ENCODE data around the gene CXCL1. TPM values are rescaled to one million over a fixed set of nuclear protein-coding genes. Genes with fewer than 3 reads are reported as not detected.
"Not testable (repeated sequence)": the region's sequence is repeated elsewhere in the genome, so short reads cannot be mapped to it uniquely, and the experiment has no call there.

The CXCL1 gene
- total RNA-seq, 4 donors from 2014 or later: 1.8 to 9.1 (median 3.4) TPM; not detected in 1

DNA sequence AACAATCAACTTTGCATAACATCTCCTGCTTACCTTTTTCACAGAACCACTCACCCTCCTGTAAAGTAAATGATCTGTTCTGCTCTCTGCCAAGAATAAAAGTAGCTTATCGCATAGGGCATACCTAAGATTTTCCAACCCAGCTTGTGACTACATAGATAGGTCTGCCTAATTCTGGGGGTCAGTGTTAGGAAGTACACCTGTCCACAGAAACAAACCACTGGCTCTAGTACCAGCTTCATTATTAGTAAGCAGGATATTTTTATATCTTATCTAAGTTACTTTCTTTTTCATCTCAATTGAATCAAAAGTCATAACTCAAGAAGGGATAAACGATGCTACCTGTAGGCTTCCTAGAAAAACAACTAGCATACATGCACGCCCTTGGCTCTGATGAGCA is 23.8 kb downstream of the CXCL1 start:
- H3K9me3 ChIP-seq: no peaks in the 10 kb centered on the region
- intact Hi-C loops (cut with DNase I): no loop called here
- H3K27ac ChIP-seq (replicated peaks in 1 of 4): no peak overlapping the region
- H3K27me3 ChIP-seq: no peaks in the 10 kb centered on the region
- no peak overlapping the region for H3K4me3 ChIP-seq
- TF ChIP-seq EP300 (IDR thresholded peaks at IDR 0.05): no peak
- no peak for TF ChIP-seq POLR2A (IDR thresholded peaks at IDR 0.05; ENCODE audit: low read depth)
- TF ChIP-seq POLR2AphosphoS5 (IDR thresholded peaks at IDR 0.05): no peak
- 82% methylated on average over 3 of the region's 3 CpGs for WGBS
- DNase-seq (ENCODE audit: extremely low spot score): no peak
- H3K4me1 ChIP-seq: no peaks in the 10 kb centered on the region
- H3K36me3 ChIP-seq: no peaks in the 10 kb centered on the region

- no peak for DNase-seq (ENCODE audit: extremely low spot score)
- Histone ChIP-seq H3K36me3 (no peaks in the 10 kb centered on the region), H3K9me3 (no peaks in the 10 kb centered on the region), H3K4me1 (no peaks in the 10 kb centered on the region), H3K27ac (replicated peaks in 1 of 4) (no peak overlapping the region), H3K27me3 (no peaks in the 10 kb centered on the region), H3K4me3 (no peak overlapping the region)
- intact Hi-C loops (cut with DNase I): no loop called here
- 76% methylated on average over 2 of the region's 2 CpGs for WGBS
- no peak for TF ChIP-seq POLR2AphosphoS5 (IDR thresholded peaks at IDR 0.05)
- TF ChIP-seq EP300 (IDR thresholded peaks at IDR 0.05): no peak
These were observed 24.8 kb downstream of the CXCL1 start for GRCh38 chr4:73894001-73894400.

GRCh38 chr4:73895201-73896175 is 26.3 kb downstream of the CXCL1 start:
- TF ChIP-seq, protein P1, sequence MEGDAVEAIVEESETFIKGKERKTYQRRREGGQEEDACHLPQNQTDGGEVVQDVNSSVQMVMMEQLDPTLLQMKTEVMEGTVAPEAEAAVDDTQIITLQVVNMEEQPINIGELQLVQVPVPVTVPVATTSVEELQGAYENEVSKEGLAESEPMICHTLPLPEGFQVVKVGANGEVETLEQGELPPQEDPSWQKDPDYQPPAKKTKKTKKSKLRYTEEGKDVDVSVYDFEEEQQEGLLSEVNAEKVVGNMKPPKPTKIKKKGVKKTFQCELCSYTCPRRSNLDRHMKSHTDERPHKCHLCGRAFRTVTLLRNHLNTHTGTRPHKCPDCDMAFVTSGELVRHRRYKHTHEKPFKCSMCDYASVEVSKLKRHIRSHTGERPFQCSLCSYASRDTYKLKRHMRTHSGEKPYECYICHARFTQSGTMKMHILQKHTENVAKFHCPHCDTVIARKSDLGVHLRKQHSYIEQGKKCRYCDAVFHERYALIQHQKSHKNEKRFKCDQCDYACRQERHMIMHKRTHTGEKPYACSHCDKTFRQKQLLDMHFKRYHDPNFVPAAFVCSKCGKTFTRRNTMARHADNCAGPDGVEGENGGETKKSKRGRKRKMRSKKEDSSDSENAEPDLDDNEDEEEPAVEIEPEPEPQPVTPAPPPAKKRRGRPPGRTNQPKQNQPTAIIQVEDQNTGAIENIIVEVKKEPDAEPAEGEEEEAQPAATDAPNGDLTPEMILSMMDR (IDR thresholded peaks at IDR 0.05): no peak
- no peak for TF ChIP-seq POLR2AphosphoS5 (IDR thresholded peaks at IDR 0.05)
- TF ChIP-seq POLR2A (IDR thresholded peaks at IDR 0.05; ENCODE audit: low read depth): no peak
- no peak for TF ChIP-seq EP300 (IDR thresholded peaks at IDR 0.05)

GRCh38 chr4:73896416-73896815 is 27.2 kb downstream of the CXCL1 start:
- H3K27ac ChIP-seq (replicated peaks in 1 of 4): no peak overlapping the region
- no peak overlapping the region for H3K4me3 ChIP-seq
- TF ChIP-seq POLR2A (IDR thresholded peaks at IDR 0.05; ENCODE audit: low read depth): no peak
- no peak for TF ChIP-seq EP300 (IDR thresholded peaks at IDR 0.05)
- TF ChIP-seq, protein P1 (IDR thresholded peaks at IDR 0.05): no peak
- no peak for TF ChIP-seq POLR2AphosphoS5 (IDR thresholded peaks at IDR 0.05)
- intact Hi-C loops (cut with DNase I): no loop called here
- no peak for DNase-seq (ENCODE audit: extremely low spot score)
- no peaks in the 10 kb centered on the region for H3K36me3 ChIP-seq
- no peaks in the 10 kb centered on the region for H3K27me3 ChIP-seq
- H3K9me3 ChIP-seq: no peaks in the 10 kb centered on the region
- 96% methylated on average over 2 of the region's 2 CpGs for WGBS
- H3K4me1 ChIP-seq: no peaks in the 10 kb centered on the region

More at GRCh38 chr4:73895201-73896175, 26.3 kb downstream of the CXCL1 start:
- DNase-seq (ENCODE audit: extremely low spot score): no peak
- intact Hi-C loops (cut with DNase I): no loop called here
- no peak overlapping the region for H3K27ac ChIP-seq (replicated peaks in 1 of 4)
- H3K4me3 ChIP-seq: no peak overlapping the region
- WGBS: 66% methylated on average over 9 of the region's 9 CpGs
- H3K27me3 ChIP-seq: no peaks in the 10 kb centered on the region
- no peaks in the 10 kb centered on the region for H3K9me3 ChIP-seq
- no peaks in the 10 kb centered on the region for H3K36me3 ChIP-seq
- H3K4me1 ChIP-seq: no peaks in the 10 kb centered on the region

DNA sequence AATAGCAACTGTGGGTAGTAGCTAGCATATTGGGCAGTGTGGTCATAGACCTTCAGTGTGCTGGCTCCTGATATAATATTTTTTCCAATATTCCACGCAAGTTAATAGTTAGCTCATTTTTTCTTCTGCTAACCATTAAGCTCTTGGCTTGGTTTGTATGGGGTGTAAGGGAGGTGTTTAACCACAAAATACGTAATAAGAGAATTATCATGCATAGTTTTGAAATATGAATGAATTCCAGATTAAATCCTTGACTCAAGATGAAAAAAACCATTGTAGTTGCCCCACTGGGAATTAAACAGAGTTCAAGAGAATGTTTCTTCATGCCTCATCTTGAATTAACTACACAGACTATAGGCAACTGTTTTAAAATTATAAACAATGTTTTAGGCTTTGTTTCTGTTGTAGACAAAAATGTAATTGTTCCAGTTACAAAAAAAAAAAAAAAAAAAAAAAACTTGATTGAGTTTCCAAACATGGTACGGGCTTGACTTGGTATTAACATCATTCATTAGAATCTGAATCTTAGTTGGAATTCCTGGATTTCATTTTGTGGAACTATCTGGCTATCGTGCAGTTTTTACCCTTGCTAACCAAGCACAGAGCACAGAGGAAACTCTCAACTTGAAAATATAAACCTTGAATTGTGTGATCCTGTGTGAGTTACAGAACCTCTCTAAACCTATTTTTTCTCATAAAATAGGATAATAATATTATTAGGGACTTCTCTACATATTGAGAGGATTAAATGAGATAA is 28.4 kb downstream of the CXCL1 start:
- no peak for DNase-seq (ENCODE audit: extremely low spot score)
- no peak overlapping the region for H3K27ac ChIP-seq (replicated peaks in 1 of 4)
- H3K4me3 ChIP-seq: no peak overlapping the region
- no peaks in the 10 kb centered on the region for H3K4me1 ChIP-seq
- WGBS: 54% methylated on average over 4 of the region's 4 CpGs
- no peaks in the 10 kb centered on the region for H3K27me3 ChIP-seq
- H3K9me3 ChIP-seq: no peaks in the 10 kb centered on the region
- no peak for TF ChIP-seq POLR2A (IDR thresholded peaks at IDR 0.05; ENCODE audit: low read depth)
- TF ChIP-seq, protein P1 (IDR thresholded peaks at IDR 0.05): no peak
- intact Hi-C loops (cut with DNase I): no loop called here
- no peaks in the 10 kb centered on the region for H3K36me3 ChIP-seq

GRCh38 chr4:73899338-73899737 is 30.1 kb downstream of the CXCL1 start:
- not testable (repeated sequence) for H3K27me3 ChIP-seq

More at GRCh38 chr4:73899338-73899737, 30.1 kb downstream of the CXCL1 start:
- H3K27ac ChIP-seq (replicated peaks in 1 of 4); H3K36me3 ChIP-seq; H3K4me3 ChIP-seq; H3K4me1 ChIP-seq; DNase-seq (ENCODE audit: extremely low spot score); H3K9me3 ChIP-seq; intact Hi-C loops (cut with DNase I): not testable (repeated sequence)
- WGBS: 65% methylated on average over 3 of the region's 3 CpGs

Measured in esophagus muscularis mucosa (tissue), 4 donors.